Activated CD8-positive, alpha-beta memory T cell treated with anti-CD3 and anti-CD28 coated beads, Interleukin-2, amount 50 U/mL, for 24 hours (primary cell): ENCODE data around the gene ENAH.
A peak's percentile ranks its signal among the peaks of the same experiment; 100 is the strongest.
"Not testable (repeated sequence)": the region's sequence is repeated elsewhere in the genome, so short reads cannot be mapped to it uniquely, and the experiment has no call there.

Source experiments
- DNase-seq: peaks from one replicate; pipeline ENCODE4 v3.0.0-alpha.2; 2020; ENCODE audit errors: extremely low read depth

ENAH gene

DNA sequence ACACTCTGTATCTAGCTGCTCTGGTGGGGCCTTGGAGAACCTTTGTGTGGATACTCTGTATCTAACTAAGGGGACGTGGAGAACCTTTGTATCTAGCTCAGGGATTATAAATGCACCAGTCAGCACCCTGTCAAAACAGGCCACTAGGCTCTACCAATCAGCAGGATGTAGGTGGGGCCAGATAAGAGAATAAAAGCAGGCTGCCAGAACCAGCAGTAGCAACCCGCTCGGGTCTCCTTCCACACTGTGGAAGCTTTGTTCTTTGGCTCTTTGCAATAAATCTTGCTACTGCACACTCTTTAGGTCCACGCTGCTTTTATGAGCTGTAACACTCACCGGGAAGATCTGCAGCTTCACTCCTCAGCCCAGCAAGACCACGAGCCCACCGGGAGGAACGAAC lies 179.7 kb downstream of the ENAH start:
- DNase-seq, result not testable (repeated sequence)

DNA sequence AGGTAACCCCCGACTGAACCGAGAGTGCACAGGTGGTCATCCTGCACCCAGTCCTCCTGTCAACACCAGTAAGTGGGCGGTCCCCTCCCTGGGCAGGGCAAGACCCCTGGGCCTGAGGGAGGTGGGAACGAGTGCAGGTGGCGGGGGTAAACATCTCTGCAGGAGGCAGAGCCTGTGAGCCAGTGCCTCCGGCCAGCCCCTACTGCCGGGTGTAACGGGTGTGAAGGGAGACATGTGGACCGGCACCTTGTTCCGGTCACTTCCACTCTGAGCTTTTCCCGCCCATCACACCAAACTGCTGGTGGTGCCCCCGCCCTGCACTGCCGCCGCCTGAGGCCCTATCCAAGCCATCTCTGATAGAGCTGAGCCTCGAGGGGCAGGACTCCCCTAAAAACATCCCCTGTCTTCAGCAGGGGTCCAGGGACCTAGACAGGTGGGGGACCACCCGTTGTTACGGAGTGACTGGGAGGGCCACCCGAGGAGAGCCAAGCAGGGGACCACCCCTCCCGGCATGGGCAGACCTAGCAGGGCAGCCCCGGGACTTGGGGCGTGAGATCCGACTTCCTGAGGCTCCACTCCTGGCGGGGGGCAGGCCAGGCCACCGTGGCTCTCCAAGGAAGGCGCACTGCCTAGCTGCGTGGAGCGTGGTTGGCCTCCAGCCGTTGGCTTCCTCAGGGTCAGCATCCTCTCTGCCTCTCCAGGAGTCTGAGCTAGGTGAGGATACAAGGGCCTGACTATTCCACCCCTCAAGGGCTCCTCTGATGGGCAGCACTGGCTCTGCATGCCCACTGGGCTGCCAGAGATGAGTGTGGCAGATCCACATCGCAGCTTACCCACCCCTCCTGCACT lies 181.2 kb downstream of the ENAH start:
- no peak for DNase-seq

DNA sequence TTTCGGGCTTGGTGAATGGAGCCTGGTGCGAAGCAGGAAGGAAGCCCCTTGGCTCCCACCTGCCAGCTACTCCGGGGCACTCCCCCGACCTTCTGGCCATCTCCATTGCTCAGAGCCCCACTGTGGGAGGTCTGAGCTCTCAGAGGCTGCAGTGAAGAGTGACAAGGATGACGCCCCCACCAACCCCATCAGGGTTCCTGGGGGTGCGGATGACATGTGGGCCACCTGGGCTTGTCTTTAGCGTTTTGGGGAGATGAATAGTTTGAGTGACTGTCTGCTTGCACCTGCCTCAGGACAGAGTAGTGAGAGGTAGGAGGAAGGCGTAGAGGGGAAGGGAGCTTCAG lies 181.8 kb downstream of the ENAH start:
- DNase-seq, result no peak

DNA sequence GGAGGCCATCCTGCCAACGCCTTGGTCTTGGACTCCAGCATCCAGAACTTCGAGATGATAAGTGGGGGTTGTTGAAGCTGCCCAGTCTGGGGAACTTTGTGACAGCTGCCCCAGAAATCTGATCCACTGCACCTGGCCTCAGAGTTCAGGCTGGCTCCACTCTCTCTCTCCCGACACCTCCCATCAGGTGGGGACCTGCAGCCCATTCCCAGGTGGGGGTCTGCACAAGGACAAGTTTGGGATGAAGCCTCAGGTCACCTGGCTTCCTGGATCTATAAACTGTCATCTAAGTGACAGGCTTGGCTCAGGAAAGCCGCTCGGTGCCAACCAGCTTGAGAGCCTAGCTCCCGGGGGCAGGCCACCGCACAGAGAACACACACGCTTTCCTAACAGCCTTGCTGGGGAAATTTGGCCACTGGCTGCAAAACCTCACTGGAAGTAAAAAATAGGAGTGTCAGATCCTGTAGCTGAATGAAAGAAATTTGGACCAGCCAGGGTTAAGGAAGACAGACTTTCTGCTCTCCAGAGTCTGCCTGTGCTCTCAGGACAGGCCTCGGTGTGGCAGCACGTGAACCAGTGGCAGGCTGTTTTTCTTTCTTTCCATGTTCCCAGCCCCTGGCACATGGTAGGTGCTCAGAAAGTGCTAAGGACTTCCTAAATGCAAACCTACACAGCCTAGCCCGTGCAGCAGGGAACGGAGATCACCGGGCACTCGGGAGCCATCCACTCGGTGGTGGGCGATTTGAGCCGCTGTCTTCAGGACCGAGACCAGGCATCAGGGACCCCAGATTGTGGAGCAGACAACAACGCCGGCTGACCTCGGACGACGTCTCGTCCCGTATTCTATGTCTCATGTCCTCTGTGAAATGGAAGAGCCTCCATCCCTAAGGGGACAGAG lies 182.5 kb downstream of the ENAH start:
- no peak for DNase-seq

DNA sequence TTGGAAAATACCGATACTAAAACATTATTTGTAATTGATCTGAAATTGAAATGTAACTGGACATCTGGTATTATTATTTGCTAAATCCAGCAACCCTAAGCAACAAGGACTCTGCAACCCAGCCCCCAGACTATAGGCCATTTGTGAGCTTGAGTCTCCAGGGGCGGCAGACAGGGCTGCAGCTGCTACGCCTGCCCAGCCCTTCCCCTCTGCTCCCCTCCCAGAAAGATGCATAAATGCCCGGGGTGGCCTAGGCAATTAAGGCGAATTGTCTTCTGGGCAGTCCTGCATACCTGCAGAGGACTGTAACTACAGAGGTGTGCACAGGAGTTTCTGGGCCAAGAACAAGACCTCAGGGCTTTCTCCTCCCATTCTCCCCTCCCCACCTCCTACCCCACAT lies 183.9 kb downstream of the ENAH start:
- DNase-seq, result no peak

DNA sequence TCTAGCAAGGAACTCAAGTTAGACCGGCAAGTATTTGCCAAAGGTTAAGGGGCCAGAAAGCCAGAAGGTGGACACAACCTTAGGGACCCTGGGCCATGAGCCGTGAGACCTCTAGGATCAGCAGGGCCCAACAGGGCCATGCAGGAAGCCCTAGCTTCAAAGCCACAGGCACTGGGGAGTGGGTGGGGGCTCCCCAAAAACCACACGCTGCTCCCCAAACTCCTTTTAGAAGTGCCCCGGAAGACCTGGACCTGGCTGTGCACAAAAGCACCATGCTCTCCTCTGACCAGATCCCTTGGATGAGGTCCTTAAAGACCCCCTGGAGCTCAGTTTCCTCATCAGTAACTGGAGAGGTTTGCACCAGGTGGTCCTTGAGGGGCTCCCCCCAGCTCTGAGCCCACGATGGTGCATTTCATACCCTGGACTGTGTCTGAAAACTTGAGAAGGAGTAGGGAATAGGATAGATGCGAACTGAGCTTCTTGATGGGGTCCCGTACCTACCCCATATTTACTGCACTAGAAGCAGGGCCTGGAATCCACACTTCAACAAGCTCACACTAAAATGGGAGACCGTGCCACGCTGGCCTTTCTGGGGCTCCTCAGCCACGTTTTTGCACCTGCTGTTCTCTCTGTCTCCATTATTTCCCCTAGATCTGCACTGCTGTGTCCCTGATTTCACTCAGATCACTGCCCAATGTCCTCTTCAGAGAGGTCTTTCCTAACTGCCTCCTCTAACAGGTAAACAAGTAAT lies 184.5 kb downstream of the ENAH start:
- no peak for DNase-seq

DNA sequence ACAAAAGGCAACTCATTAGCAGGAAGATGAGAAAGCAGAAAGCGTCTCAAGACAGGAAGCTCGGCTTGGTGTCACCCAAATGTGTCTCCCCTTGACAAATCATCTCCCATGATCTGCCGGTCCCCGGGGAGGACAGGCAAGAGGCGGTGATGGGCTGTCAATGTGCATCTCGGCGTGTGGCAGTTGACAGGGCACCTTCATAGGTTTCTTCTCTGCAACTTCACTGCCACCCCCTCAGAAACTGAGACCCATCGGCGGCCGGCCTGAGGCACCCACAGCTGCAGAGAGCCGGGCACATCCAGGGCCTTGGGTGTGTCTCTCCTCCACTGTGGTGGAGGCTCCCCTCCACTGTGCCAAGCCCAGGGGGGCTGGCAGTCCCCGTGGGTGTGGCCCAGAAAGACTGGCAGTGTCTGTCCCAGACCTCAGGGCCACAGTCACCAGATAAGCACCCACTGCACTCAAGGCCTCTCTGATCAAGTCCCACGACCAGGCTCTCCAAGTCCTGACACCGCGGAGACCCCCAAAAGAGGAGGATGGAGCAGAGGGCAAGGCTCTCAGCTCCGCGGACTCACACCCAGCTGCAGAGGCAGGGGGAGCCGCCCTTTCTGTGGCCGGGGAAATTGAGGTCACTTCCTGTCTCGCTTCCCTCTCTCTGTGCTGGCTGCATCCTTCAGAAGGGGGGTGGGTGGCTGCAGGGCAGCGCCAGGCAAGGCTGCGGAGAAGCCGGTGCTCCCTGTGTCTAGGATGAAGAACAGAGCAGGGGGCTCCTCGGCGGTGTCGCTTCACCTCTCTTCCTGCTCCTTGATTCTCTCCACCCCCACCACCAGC lies 185.5 kb downstream of the ENAH start:
- peak; percentile 61 for DNase-seq

DNA sequence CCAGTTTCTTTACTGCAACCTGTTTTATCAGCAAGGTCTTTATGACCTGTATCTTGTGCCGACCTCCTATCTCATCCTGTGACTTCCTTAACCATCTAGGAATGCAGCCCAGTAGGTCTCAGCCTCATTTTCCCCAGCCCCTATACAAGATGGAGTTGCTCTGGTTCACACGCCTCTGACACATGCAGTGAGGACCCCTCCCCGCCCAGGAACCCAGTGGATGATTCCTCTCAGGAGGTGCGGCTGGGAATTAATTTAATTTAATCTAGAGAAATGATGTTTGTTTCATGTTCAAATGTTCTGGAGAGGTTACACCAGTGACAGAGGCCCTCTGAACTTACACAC lies 186.1 kb downstream of the ENAH start:
- DNase-seq, result no peak

DNA sequence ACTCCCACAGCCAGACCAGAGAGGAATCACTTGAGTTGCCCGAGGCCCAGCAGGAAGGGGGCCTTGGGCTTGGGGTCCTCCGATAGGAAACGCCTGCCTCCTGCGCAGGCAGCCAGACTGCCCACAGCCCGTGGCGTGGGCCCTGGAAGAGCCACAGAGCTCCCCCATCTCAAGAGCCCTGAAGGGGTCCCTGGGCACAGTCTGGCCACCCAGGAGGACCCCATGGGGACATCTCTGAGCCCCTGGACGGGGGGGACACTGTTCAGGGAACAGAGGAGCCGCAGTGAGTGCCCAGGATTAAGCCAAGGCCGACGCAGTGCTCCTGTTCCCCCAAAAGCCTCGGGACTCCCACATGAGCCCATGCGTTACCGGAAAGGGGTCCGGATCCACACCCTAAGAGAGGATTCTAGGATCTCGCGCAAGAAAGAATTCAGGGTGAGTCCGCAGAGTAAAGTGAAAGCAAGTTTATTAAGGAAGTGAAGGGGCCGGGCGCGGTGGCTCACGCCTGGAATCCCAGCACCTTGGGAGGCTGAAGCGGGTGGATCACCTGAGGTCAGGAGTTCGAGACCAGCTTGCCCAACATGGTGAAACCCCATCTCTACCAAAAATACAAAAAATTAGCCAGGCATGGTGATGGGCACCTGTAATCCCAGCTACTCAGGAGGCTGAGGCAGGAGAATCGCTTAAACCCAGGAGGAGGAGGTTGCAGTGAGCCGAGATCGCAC lies 187.0 kb downstream of the ENAH start:
- DNase-seq, result no peak

DNA sequence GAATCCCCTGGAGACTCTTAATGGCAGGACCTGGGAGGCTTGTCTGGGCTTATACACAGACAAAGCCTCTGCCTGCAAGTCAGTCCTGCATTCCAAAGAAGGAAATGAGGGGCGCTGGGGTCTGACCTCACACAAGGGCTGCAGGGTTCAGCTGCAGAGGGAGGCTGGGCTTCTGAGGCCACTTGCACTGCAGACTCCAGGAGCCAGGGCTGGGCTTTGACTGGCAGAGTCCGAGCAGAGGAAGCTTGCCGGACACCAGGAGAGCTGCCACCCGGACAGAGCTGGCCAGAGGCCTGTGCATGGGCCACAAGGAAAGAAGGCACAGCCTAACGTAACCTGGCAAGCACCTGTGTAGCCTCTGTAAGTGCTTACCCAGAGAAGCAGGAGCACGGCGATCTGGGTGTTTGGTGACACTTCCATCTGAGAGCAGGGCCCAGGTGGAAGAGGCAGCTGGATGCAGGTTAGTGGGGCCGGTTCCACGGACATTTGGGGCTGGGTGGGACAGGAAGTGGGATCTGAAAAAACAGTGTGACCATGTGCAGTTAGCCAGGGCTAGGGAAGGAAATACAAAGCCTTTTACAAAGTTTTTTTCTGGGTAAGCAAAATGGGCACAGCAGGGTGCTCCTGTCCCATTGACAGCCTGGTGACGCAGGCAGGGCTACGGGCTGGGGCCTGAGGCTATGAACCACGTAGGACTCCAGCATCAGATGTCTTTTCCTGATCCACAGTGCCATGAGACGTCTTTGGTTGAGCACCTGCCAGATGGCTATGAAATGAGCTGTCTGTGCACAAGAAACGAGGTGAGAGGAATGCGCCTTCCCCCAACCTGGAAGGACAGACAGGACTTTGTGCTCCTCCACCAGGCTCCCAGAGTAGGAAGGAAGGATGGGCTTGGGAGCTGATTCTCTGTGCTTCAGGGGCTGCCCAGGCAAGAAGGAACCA lies 187.8 kb downstream of the ENAH start:
- DNase-seq, result no peak

DNA sequence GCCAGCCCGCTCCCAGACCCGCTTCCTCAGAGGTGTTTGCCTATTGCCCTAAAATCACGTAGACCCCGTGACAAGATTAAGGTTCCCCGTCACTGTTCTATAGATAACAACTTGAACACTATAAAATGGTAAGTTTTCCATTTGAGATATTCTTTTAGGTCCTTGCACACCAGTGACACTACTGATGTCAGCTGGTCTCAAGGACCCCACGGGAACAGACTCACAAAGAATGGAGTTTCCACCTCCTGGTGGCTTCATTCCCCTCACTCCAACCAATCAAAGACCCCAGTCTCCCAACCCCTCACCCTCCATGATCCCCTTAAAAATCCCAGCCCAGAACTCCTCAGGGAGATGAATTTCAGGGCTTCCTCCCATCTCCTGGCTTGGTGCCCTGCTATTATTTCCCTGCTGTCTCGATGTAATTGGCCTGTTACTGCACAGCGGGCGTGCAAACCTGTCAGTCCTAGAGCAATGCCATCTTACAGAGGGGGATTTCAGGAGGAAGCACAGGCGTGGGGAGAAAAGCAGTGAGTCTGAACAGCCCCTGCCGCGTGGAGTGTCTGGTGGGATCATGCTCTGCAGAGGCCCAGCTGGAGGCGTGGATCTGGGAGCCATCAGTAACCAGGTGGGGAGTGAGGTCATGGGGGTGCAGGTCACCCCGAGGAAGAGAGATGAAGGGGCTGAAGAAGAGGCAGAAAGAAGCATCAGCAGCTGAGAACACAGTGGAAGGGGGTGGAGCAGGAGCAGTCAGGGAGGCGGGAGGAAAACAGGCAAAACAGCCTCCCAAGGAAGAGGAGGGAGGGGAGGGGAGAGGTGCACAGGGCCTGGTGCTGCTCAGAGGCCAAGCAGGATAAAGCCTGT lies 190.0 kb downstream of the ENAH start:
- DNase-seq, result no peak

DNA sequence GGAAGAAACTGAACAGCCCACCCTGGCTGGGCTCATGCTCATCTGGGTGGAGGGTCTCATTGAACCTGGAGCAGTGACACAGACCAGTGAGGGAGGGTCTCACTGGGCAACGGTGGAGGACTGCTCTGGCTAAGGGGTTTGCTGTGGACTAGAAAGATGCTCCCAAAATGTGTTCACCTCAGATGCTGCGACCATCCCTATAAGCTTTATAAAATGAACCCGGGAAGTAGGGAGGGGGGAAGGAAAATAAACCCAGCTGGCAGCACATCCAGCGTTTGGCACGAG lies 190.6 kb downstream of the ENAH start:
- no peak for DNase-seq

DNA sequence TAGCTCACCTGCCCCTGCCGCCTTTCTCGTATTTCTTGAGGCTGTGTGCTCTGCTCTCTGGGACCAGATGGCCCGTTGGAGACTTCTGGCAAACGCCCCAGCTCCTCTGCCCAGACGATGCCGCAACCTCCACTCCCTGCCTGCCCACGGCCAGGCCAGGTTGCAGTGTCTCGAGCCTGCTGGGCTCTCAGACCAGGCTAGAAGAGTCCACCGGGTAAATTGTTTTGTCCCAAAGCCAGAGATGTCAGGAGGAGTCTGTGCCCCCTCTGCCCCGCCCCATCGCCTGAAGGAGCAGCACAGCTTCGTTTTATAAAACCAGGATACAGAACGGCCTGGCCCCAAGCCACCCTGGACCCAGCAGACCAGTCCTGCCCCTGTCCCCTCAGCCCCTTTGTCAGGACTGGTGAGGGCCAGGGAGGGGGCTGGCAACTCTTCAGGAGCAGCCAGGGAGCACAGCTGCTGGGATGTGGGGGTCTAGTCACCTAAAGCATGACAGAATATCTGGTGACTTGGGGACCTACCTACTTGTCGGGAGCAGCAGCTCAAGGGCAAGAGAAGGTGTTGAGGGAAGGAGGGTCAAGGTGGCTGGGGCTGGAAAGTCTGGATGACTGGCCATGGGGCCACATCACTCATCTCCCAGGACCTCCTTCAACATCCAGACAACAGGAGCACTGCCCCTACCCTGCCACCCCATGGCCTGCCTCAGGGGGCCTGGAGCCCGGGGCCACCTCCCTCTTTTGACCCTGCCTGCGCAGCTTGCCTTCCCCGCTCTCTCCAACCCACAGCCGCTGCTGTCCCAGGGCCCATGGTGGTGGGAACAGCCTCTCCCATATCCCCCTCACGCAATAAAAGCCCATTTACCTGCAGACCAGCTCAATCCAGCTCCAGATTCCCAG lies 191.1 kb downstream of the ENAH start:
- DNase-seq, result no peak

DNA sequence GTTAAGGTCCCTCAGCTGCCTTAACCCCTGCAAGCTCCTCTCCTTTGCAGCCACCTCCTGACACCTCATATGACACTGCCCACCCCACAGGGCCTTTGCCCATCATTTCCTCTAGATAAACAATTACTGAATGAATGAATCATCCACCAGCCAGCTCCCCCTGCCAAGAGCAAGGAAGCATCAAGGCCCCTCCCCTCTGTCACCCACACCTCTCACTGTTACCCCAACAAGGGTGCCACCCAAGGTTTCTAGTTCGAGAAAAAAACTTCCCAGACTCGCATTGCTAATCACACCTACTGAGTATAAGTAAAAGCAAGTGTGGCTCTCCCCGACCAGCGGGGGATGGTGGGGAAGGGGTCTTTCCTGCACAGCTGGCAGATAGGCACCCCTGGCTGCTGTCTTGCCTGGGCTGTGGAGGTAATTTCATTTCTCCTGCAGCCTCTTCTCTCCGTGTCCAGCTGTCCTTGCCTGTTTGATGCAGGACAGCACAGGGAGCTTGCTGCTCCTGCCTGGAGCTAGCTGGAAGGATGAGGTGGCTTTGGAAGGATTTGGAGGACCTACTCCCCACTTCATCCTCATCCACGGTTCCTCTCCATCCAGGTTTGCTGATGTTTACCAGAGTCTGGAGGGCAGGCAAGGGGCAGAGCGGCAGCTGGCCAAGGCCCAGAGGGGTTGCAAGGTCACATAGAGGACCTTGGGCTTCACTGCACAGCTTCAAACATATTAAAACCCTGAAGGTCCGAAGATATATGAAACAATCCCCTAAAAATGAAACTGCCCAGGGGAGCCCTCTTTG lies 192.0 kb downstream of the ENAH start:
- no peak for DNase-seq

DNA sequence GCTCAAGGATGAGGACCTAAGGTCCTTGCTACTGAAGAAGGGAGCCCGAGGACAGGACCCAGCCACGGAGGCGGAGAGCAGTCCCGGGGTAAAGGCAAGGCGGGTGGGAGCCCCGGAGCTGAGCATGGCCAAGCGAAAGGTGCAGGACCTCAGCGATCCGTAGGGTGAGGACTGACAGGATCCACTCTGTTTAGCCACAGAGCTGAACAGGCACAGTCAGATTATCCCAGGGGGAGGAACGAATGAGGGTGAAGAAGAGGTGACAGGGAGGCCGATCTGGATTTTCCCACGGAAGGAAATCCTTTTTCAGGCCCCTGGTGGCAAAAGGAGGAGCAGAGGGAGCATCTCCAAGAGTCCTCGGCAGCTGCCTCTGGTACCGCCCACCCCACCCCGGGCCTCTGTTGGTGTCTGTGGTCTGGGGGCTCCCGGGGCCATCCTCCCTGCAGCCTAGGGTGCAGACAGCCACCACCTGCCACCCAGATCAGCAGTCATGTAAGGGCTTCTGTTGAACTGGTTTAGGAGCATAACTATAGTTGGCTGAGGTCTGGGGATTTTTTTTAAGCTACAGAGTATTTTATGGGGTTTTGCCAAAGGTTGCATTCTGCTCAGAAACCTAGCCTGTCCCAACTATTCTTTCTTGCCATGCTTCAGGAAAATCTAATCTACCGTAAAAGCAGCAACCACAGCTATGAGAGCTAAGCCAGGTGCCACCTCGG lies 192.7 kb downstream of the ENAH start:
- no peak for DNase-seq

DNA sequence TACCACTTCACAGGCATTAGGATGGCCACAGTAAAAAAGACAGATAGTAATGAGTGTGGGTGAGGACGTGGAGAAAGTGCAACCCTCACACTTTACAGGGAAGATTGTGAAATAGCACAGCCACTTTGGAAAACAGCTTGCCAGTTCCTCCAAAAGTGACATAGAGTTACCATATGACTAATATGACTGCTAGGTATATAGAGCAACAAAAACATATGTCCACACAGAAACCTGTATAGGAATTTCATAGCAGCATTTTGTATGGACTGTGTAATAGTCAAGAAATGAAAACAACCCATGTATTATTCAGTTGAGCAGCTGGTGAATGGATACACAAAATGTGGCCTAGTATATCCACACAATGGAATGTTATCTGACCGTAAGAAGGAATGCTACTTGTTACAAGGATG lies 194.7 kb downstream of the ENAH start:
- no peak for DNase-seq
